IMR-90 (cell line): Measurements from ENCODE around the gene EBF3. TPM values are rescaled to one million over a fixed set of nuclear protein-coding genes. Genes with fewer than 3 reads are reported as not detected.

ENCODE experiments used
- ATAC-seq: fragments of 200-7000 bp; cut with Tn5 transposase; 2 replicates; pipeline ENCODE4 v1.9.1; 2020; ENCODE audit warnings: low read depth, mild to moderate bottlenecking, moderate library complexity
- BruUV-seq: library from RNA; stranded (reverse); fragments of 400-500 nt; replicated peaks from 2 replicates; lab custom pipeline; 2021; lab: Mats Ljungman, UMichigan
- CTCF ChIA-PET: fragments of 300-600 bp; formaldehyde crosslinking; extraction: SDS; loops from one replicate; lab custom pipeline; 2021; ENCODE audit warnings: antibody characterized with exemption; lab: Yijun Ruan, JAX
- POLR2A ChIA-PET: fragments of 300-600 bp; sonication (Branson Sonifier 250); formaldehyde crosslinking; loops from one replicate; lab custom pipeline; 2022; ENCODE audit warnings: antibody characterized with exemption; ENCODE audit not compliant: unreplicated experiment; lab: Charles Lee
- DNase-seq: peaks from one replicate; pipeline ENCODE4 v3.0.0; 2013
- H2AFZ ChIP-seq: replicated peaks from 2 replicates; pipeline ENCODE3; 2013; ENCODE audit warnings: low read length, mild to moderate bottlenecking; ENCODE audit not compliant: poor library complexity
- H2AK5ac ChIP-seq: 2 replicates; pipeline ENCODE4 v1.6.1; 2013; ENCODE audit warnings: low read depth, low read length, inconsistent platforms
- H2AK9ac ChIP-seq: replicated peaks from 2 replicates; pipeline ENCODE3; 2013; ENCODE audit warnings: mild to moderate bottlenecking, low read depth, low read length, moderate library complexity; ENCODE audit not compliant: poor library complexity
- H2BK120ac ChIP-seq: 2 replicates; pipeline ENCODE4 v1.6.1; 2013; ENCODE audit warnings: low read depth, low read length, inconsistent platforms
- H2BK15ac ChIP-seq: 3 replicates; pipeline ENCODE4 v1.6.1; 2013; ENCODE audit warnings: low read depth, low read length, inconsistent platforms
- H2BK20ac ChIP-seq: 2 replicates; pipeline ENCODE4 v1.6.1; 2013; ENCODE audit warnings: low read depth, mild to moderate bottlenecking, inconsistent platforms, low read length, moderate library complexity
- H2BK5ac ChIP-seq: 2 replicates; pipeline ENCODE4 v1.6.1; 2013; ENCODE audit warnings: mild to moderate bottlenecking, low read depth, low read length, inconsistent platforms; ENCODE audit not compliant: poor library complexity, severe bottlenecking
- H3K14ac ChIP-seq: replicated peaks from 2 replicates; pipeline ENCODE4 v1.6.1; 2013; ENCODE audit warnings: low read depth, low read length, inconsistent platforms
- H3K18ac ChIP-seq: 2 replicates; pipeline ENCODE4 v1.6.1; 2013; ENCODE audit warnings: low read depth, low read length, control low read depth
- H3K23ac ChIP-seq: 2 replicates; pipeline ENCODE4 v1.6.1; 2013; ENCODE audit warnings: low read depth, low read length, inconsistent platforms
- H3K27ac ChIP-seq: 2 replicates; pipeline ENCODE4 v1.5.1; 2013; ENCODE audit warnings: mild to moderate bottlenecking, control low read depth, low read length; ENCODE audit not compliant: insufficient read depth
- H3K27me3 ChIP-seq: 2 replicates; pipeline ENCODE4 v1.6.1; 2013; ENCODE audit warnings: low read length; ENCODE audit not compliant: control insufficient read depth, insufficient read depth
- H3K36me3 ChIP-seq: 2 replicates; pipeline ENCODE4 v1.6.1; 2013; ENCODE audit warnings: low read length, mixed read lengths; ENCODE audit not compliant: control insufficient read depth, insufficient read depth
- H3K4ac ChIP-seq: 2 replicates; pipeline ENCODE4 v1.6.1; 2013; ENCODE audit warnings: low read depth, low read length, inconsistent platforms
- H3K4me1 ChIP-seq: 2 replicates; pipeline ENCODE4 v1.6.1; 2013; ENCODE audit warnings: low read length, mixed read lengths; ENCODE audit not compliant: control insufficient read depth, insufficient read depth
- H3K4me2 ChIP-seq: 2 replicates; pipeline ENCODE4 v1.6.1; 2013; ENCODE audit warnings: low read depth, mild to moderate bottlenecking, control low read depth, low read length, moderate library complexity
- H3K4me3 ChIP-seq: 2 replicates; pipeline ENCODE4 v1.5.1; 2013; ENCODE audit warnings: low read depth, mild to moderate bottlenecking, control low read depth, low read length, moderate library complexity; ENCODE audit not compliant: insufficient read depth
- H3K56ac ChIP-seq: 2 replicates; pipeline ENCODE4 v1.6.1; 2013; ENCODE audit warnings: low read length, inconsistent platforms; ENCODE audit not compliant: insufficient read depth; ENCODE audit errors: extremely low read depth
- H3K79me1 ChIP-seq, 2 experiments: 2 replicates each; pipeline ENCODE4 v1.6.1; 2013; ENCODE audit warnings: low read length in 2 of 2, inconsistent platforms in 1 of 2, low read depth in 1 of 2
- H3K9ac ChIP-seq: 2 replicates; pipeline ENCODE4 v1.6.1; 2013; ENCODE audit warnings: low read depth, low read length, control low read depth
- H3K9me1 ChIP-seq: 2 replicates; pipeline ENCODE4 v1.6.1; 2013; ENCODE audit warnings: low read length, inconsistent platforms; ENCODE audit not compliant: insufficient read depth
- H3K9me3 ChIP-seq: 2 replicates; pipeline ENCODE4 v1.6.1; 2013; ENCODE audit warnings: low read length; ENCODE audit not compliant: control insufficient read depth, insufficient read depth
- H4K20me1 ChIP-seq: 2 replicates; pipeline ENCODE4 v1.6.1; 2013; ENCODE audit warnings: low read length, inconsistent platforms; ENCODE audit not compliant: insufficient read depth
- H4K5ac ChIP-seq: 2 replicates; pipeline ENCODE4 v1.6.1; 2013; ENCODE audit warnings: mild to moderate bottlenecking, low read depth, low read length, control low read depth
- H4K8ac ChIP-seq, 2 experiments: 2 replicates each; pipeline ENCODE4 v1.6.1; 2013; ENCODE audit warnings: low read depth in 2 of 2, low read length in 2 of 2, control low read depth in 1 of 2, inconsistent platforms in 1 of 2
- H4K91ac ChIP-seq: 2 replicates; pipeline ENCODE4 v1.6.1; 2013; ENCODE audit warnings: low read depth, low read length, inconsistent platforms; ENCODE audit not compliant: insufficient read depth
- MXI1 ChIP-seq: IDR thresholded peaks from 2 replicates; pipeline ENCODE4 v1.6.1; 2012; ENCODE audit warnings: low read depth, mild to moderate bottlenecking, low read length, moderate library complexity, borderline replicate concordance
- RAD21 ChIP-seq: IDR thresholded peaks from 2 replicates; pipeline ENCODE4 v1.6.1; 2012; ENCODE audit warnings: low read length, improper control_type of control experiment
- RCOR1 ChIP-seq: IDR thresholded peaks from 2 replicates; pipeline ENCODE4 v1.6.1; 2012; ENCODE audit warnings: mild to moderate bottlenecking, low read length, improper control_type of control experiment; ENCODE audit not compliant: insufficient replicate concordance
- WGBS, 2 experiments: methylation state at CpG; one replicate each; pipeline versions ENCODE4 v1.1.5 to v1.1.7; 2013; ENCODE audit warnings: missing lambda C conversion rate in 2 of 2; ENCODE audit not compliant: insufficient read length in 1 of 2; ENCODE audit errors: extremely low coverage in 2 of 2; 5-methylcytosine and 5-hydroxymethylcytosine counted together
- dilution Hi-C: fragments of 300-500 bp; cut with HindIII; formaldehyde crosslinking; loops from one replicate; pipeline ENCODE4 v1.14.3; 2018; ENCODE audit warnings: low sequenced_read_pairs; ENCODE audit not compliant: unreplicated experiment
- in situ Hi-C: fragments of 300-500 bp; cut with MboI; formaldehyde crosslinking; loops from 3 replicates; pipeline ENCODE4 v1.14.3; 2019; ENCODE audit warnings: low sequenced_read_pairs, inconsistent platforms, mixed read lengths
- intact Hi-C: fragments of 100-400 bp; cut with micrococcal nuclease; formaldehyde crosslinking; loops from 2 replicates; pipeline ENCODE4 v1.10.0; 2022
- polyA plus RNA-seq, 3 experiments: library from polyadenylated mRNA; depleted of rRNA; stranded (reverse); fragments of >200 nt; gene quantifications; 2 replicates each; pipeline ENCODE4 v1.2.3, GENCODE V29; 2012; ENCODE audit warnings: low replicate concordance in 1 of 3
- total RNA-seq: library from RNA; depleted of rRNA; stranded (reverse); fragments of >200 nt; gene quantifications from 2 replicates; pipeline ENCODE4 v1.2.3, GENCODE V29; 2012

The EBF3 gene
- total and polyA plus RNA-seq, 2 of the 4 experiments (the other 2 are of a cell fraction) = 0.36 to 0.70 TPM

- peak; percentile 13 for ATAC-seq
- intact Hi-C loops (loop anchor here (5.0 kb wide), 1 partner anchor 496 kb away; the partner anchor contains the start of gene MGMT), in situ Hi-C loops (no loop called here), dilution Hi-C loops (no loop called here)
- no peak overlapping the region for H2BK120ac ChIP-seq
- H2BK5ac ChIP-seq = no peak overlapping the region
- DNase-seq = peak; percentile 40
- no peaks in the 10 kb centered on the region for H3K79me1 ChIP-seq
- ChIA-PET POLR2A (interaction anchor here (0.6 kb wide), 1 partner anchor 169 kb away, joined by 3 read pairs; no protein-coding TSS in a partner anchor), CTCF (no interaction called here)
- H4K91ac ChIP-seq = no peak overlapping the region
- no peak overlapping the region for H3K18ac ChIP-seq
- no peak overlapping the region for H2BK20ac ChIP-seq
- H3K9me1 ChIP-seq = no peaks in the 10 kb centered on the region
- H3K4me1 ChIP-seq = no peaks in the 10 kb centered on the region; the same call in 1 of the 2 replicates
- H3K14ac ChIP-seq = no peak overlapping the region
- no peak overlapping the region for H3K56ac ChIP-seq
- H3K4ac ChIP-seq = no peak overlapping the region
- H3K9me3 ChIP-seq = no peaks in the 10 kb centered on the region
- H2AFZ ChIP-seq = peak overlapping the region; percentile 85
- H2AK9ac ChIP-seq = peak overlapping the region; percentile 75
- no peaks in the 10 kb centered on the region for H3K36me3 ChIP-seq
- TF ChIP-seq MXI1 = peak; percentile 53; the same call in 1 of the 2 replicates
- no peak for TF ChIP-seq RAD21
- TF ChIP-seq RCOR1 = no peak
- peak overlapping the region; percentile 39 for H3K4me3 ChIP-seq
- H3K23ac ChIP-seq = no peak overlapping the region
- peak overlapping the region; percentile 37; the same call in 1 of the 2 replicates for H3K9ac ChIP-seq
- peaks cover 72% of the 10 kb centered on the region for H3K27me3 ChIP-seq
- no peaks in the 10 kb centered on the region for H4K20me1 ChIP-seq
- no TSS peak for BruUV-seq
- H4K8ac ChIP-seq = no peak overlapping the region
- no peak overlapping the region for H2AK5ac ChIP-seq
- peak overlapping the region; percentile 12; the same call in 1 of the 2 replicates for H3K27ac ChIP-seq
- no peak overlapping the region for H4K5ac ChIP-seq
- WGBS, 2 experiments = 4% methylated on average over 9 of the region's 79 CpGs; no CpG with 5 or more reads in 1 of the 2 experiments
- H3K4me2 ChIP-seq = peak overlapping the region; percentile 89
- H2BK15ac ChIP-seq = no peak overlapping the region
Observed at GRCh38 chr10:129962872-129963640, 1.0 kb downstream of the EBF3 start.
